DMS 273 treated with DMSO at 0.1 percent for 48 hours (cell line): ENCODE results near the gene ENO4.

ENCODE experiments used
- DNase-seq: peaks from one replicate; lab custom pipeline; 2025; lab: John Stamatoyannopoulos, UW

ENO4 gene

GRCh38 chr10:116831790-116832189 is 17.5 kb upstream of the ENO4 start:
- no peak for DNase-seq

GRCh38 chr10:116833986-116834985 is 15.0 kb upstream of the ENO4 start:
- DNase-seq, result no peak

- DNase-seq, result no peak
Observed at GRCh38 chr10:116835658-116836057, 13.6 kb upstream of the ENO4 start.

GRCh38 chr10:116836083-116836482 is 13.2 kb upstream of the ENO4 start:
- DNase-seq, result no peak

- no peak for DNase-seq
Observed at GRCh38 chr10:116836902-116837523, 12.3 kb upstream of the ENO4 start.

- DNase-seq, result no peak
Observed at GRCh38 chr10:116838143-116838725, 11.1 kb upstream of the ENO4 start.

- DNase-seq, result no peak
Observed at GRCh38 chr10:116840389-116841075, 8.8 kb upstream of the ENO4 start.

GRCh38 chr10:116845823-116846222 is 3.5 kb upstream of the ENO4 start:
- DNase-seq, result no peak

- no peak for DNase-seq
Observed at GRCh38 chr10:116848032-116848943, 1.0 kb upstream of the ENO4 start.

- DNase-seq, result no peak
Observed at GRCh38 chr10:116848944-116849247, 403 bp upstream of the ENO4 start.

GRCh38 chr10:116850058-116850611 is 836 bp downstream of the ENO4 start:
- no peak for DNase-seq

- no peak for DNase-seq
Observed at GRCh38 chr10:116852246-116852645, 2.9 kb downstream of the ENO4 start.

GRCh38 chr10:116853287-116853686 is 4.0 kb downstream of the ENO4 start:
- DNase-seq, result no peak

GRCh38 chr10:116853701-116854100 is 4.4 kb downstream of the ENO4 start:
- DNase-seq, result no peak

GRCh38 chr10:116857156-116857555 is 7.9 kb downstream of the ENO4 start:
- DNase-seq, result no peak

GRCh38 chr10:116861796-116862195 is 12.5 kb downstream of the ENO4 start:
- no peak for DNase-seq

GRCh38 chr10:116864436-116864835 is 15.1 kb downstream of the ENO4 start:
- DNase-seq, result no peak

- no peak for DNase-seq
Observed at GRCh38 chr10:116866066-116866465, 16.8 kb downstream of the ENO4 start.

GRCh38 chr10:116866987-116867595 is 17.8 kb downstream of the ENO4 start:
- no peak for DNase-seq

GRCh38 chr10:116868198-116868676 is 18.9 kb downstream of the ENO4 start:
- no peak for DNase-seq
